ENCODE measurements around the gene PLXNB3. TPM values are rescaled to one million over a fixed set of nuclear protein-coding genes. Genes with fewer than 3 reads are reported as not detected.

PLXNB3 gene
- total and polyA plus RNA-seq, 2 of the 13 experiments (the other 11 are each of a cell fraction or from before 2014, with no cell fraction given), result 3.0 to 6.9 TPM

GRCh38 chrX:153726286-153727122 lies 37.5 kb upstream of the PLXNB3 start (continued):
- no peak for TF ChIP-seq ZNF703 (CRISPR knock-in tag; IDR thresholded peaks at IDR 0.05; ENCODE audit: borderline replicate concordance)
- no peak for TF ChIP-seq SIN3A (IDR thresholded peaks at IDR 0.05; ENCODE audit: borderline replicate concordance, low read depth, low read length)
- no peak for TF ChIP-seq SRY (CRISPR knock-in tag; IDR thresholded peaks at IDR 0.05)
- 0 out of 2 replicates have a peak, but pooled peaks have one; percentile 38 for TF ChIP-seq NR0B2 (CRISPR knock-in tag; IDR thresholded peaks at IDR 0.05)
- TF ChIP-seq, protein P1, sequence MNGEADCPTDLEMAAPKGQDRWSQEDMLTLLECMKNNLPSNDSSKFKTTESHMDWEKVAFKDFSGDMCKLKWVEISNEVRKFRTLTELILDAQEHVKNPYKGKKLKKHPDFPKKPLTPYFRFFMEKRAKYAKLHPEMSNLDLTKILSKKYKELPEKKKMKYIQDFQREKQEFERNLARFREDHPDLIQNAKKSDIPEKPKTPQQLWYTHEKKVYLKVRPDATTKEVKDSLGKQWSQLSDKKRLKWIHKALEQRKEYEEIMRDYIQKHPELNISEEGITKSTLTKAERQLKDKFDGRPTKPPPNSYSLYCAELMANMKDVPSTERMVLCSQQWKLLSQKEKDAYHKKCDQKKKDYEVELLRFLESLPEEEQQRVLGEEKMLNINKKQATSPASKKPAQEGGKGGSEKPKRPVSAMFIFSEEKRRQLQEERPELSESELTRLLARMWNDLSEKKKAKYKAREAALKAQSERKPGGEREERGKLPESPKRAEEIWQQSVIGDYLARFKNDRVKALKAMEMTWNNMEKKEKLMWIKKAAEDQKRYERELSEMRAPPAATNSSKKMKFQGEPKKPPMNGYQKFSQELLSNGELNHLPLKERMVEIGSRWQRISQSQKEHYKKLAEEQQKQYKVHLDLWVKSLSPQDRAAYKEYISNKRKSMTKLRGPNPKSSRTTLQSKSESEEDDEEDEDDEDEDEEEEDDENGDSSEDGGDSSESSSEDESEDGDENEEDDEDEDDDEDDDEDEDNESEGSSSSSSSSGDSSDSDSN (CRISPR knock-in tag; IDR thresholded peaks at IDR 0.05), result peak; percentile 92
- TF ChIP-seq ZNF720 (CRISPR knock-in tag; IDR thresholded peaks at IDR 0.05), result no peak
- TF ChIP-seq ZNF34 (CRISPR knock-in tag; IDR thresholded peaks at IDR 0.05; ENCODE audit: borderline replicate concordance), result no peak
- TF ChIP-seq ZNF451 (CRISPR knock-in tag; IDR thresholded peaks at IDR 0.05), result no peak
- TF ChIP-seq, protein P2, sequence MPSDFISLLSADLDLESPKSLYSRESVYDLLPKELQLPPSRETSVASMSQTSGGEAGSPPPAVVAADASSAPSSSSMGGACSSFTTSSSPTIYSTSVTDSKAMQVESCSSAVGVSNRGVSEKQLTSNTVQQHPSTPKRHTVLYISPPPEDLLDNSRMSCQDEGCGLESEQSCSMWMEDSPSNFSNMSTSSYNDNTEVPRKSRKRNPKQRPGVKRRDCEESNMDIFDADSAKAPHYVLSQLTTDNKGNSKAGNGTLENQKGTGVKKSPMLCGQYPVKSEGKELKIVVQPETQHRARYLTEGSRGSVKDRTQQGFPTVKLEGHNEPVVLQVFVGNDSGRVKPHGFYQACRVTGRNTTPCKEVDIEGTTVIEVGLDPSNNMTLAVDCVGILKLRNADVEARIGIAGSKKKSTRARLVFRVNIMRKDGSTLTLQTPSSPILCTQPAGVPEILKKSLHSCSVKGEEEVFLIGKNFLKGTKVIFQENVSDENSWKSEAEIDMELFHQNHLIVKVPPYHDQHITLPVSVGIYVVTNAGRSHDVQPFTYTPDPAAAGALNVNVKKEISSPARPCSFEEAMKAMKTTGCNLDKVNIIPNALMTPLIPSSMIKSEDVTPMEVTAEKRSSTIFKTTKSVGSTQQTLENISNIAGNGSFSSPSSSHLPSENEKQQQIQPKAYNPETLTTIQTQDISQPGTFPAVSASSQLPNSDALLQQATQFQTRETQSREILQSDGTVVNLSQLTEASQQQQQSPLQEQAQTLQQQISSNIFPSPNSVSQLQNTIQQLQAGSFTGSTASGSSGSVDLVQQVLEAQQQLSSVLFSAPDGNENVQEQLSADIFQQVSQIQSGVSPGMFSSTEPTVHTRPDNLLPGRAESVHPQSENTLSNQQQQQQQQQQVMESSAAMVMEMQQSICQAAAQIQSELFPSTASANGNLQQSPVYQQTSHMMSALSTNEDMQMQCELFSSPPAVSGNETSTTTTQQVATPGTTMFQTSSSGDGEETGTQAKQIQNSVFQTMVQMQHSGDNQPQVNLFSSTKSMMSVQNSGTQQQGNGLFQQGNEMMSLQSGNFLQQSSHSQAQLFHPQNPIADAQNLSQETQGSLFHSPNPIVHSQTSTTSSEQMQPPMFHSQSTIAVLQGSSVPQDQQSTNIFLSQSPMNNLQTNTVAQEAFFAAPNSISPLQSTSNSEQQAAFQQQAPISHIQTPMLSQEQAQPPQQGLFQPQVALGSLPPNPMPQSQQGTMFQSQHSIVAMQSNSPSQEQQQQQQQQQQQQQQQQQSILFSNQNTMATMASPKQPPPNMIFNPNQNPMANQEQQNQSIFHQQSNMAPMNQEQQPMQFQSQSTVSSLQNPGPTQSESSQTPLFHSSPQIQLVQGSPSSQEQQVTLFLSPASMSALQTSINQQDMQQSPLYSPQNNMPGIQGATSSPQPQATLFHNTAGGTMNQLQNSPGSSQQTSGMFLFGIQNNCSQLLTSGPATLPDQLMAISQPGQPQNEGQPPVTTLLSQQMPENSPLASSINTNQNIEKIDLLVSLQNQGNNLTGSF (CRISPR knock-in tag; IDR thresholded peaks at IDR 0.05), result no peak
- no peak for TF ChIP-seq ZNF674 (CRISPR knock-in tag; IDR thresholded peaks at IDR 0.05; ENCODE audit: low read depth)
- TF ChIP-seq WIZ (CRISPR knock-in tag; IDR thresholded peaks at IDR 0.05), result no peak
- no peak for TF ChIP-seq ZNF570 (CRISPR knock-in tag; IDR thresholded peaks at IDR 0.05; ENCODE audit: borderline replicate concordance)
- TF ChIP-seq TEAD2 (CRISPR knock-in tag; IDR thresholded peaks at IDR 0.05), result no peak
- TF ChIP-seq ZNF549 (CRISPR knock-in tag; IDR thresholded peaks at IDR 0.05), result no peak
- TF ChIP-seq ZNF83 (CRISPR knock-in tag; IDR thresholded peaks at IDR 0.05; ENCODE audit: borderline replicate concordance), result no peak
- TF ChIP-seq MYC (CRISPR knock-in tag; IDR thresholded peaks at IDR 0.05; ENCODE audit: borderline replicate concordance), result peak; percentile 56
- no peak for TF ChIP-seq NFRKB (IDR thresholded peaks at IDR 0.05)
- TF ChIP-seq, protein P3, sequence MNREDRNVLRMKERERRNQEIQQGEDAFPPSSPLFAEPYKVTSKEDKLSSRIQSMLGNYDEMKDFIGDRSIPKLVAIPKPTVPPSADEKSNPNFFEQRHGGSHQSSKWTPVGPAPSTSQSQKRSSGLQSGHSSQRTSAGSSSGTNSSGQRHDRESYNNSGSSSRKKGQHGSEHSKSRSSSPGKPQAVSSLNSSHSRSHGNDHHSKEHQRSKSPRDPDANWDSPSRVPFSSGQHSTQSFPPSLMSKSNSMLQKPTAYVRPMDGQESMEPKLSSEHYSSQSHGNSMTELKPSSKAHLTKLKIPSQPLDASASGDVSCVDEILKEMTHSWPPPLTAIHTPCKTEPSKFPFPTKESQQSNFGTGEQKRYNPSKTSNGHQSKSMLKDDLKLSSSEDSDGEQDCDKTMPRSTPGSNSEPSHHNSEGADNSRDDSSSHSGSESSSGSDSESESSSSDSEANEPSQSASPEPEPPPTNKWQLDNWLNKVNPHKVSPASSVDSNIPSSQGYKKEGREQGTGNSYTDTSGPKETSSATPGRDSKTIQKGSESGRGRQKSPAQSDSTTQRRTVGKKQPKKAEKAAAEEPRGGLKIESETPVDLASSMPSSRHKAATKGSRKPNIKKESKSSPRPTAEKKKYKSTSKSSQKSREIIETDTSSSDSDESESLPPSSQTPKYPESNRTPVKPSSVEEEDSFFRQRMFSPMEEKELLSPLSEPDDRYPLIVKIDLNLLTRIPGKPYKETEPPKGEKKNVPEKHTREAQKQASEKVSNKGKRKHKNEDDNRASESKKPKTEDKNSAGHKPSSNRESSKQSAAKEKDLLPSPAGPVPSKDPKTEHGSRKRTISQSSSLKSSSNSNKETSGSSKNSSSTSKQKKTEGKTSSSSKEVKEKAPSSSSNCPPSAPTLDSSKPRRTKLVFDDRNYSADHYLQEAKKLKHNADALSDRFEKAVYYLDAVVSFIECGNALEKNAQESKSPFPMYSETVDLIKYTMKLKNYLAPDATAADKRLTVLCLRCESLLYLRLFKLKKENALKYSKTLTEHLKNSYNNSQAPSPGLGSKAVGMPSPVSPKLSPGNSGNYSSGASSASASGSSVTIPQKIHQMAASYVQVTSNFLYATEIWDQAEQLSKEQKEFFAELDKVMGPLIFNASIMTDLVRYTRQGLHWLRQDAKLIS (CRISPR knock-in tag; IDR thresholded peaks at IDR 0.05), result peak; percentile 75; the same call in 1 of the 2 replicates

Data from HepG2 (cell line).